ENCODE results near the gene ERP27.
A peak's percentile ranks its signal among the peaks of the same experiment; 100 is the strongest.

Gene ERP27

GRCh38 chr12:14959463-14959862 lies 21.1 kb upstream of the ERP27 start:
- DNase-seq: peak; percentile 56 to 75 (median 68)

- no peak for DNase-seq
Observed at GRCh38 chr12:14959126-14959440, 20.7 kb upstream of the ERP27 start.

GRCh38 chr12:14958361-14959125 lies 20.2 kb upstream of the ERP27 start:
- DNase-seq: peak; percentile 39 to 62 (median 51)

GRCh38 chr12:14957551-14958168 lies 19.3 kb upstream of the ERP27 start:
- DNase-seq: peak in 3 of 4 experiments; percentile 54 to 60 (median 57)

- no peak for DNase-seq
Observed at GRCh38 chr12:14956905-14957304, 18.6 kb upstream of the ERP27 start.

GRCh38 chr12:14956024-14956891 lies 17.9 kb upstream of the ERP27 start:
- peak; percentile 44 to 79 (median 64) for DNase-seq

GRCh38 chr12:14954269-14954668 lies 15.9 kb upstream of the ERP27 start:
- peak in 2 of 4 experiments; percentile 39 to 46 for DNase-seq

- DNase-seq: no peak
Observed at GRCh38 chr12:14953752-14954151, 15.4 kb upstream of the ERP27 start.

- DNase-seq: peak; percentile 54 to 90 (median 76)
Observed at GRCh38 chr12:14952299-14952921, 14.1 kb upstream of the ERP27 start.

GRCh38 chr12:14951851-14952250 lies 13.5 kb upstream of the ERP27 start:
- DNase-seq: no peak

- no peak for DNase-seq
Observed at GRCh38 chr12:14950982-14951746, 12.8 kb upstream of the ERP27 start.

GRCh38 chr12:14950421-14950820 lies 12.1 kb upstream of the ERP27 start:
- peak in 1 of 4 experiments; percentile 35 for DNase-seq

- DNase-seq: no peak
Observed at GRCh38 chr12:14949631-14950030, 11.3 kb upstream of the ERP27 start.

- peak; percentile 73 to 92 (median 85) for DNase-seq
Observed at GRCh38 chr12:14948672-14949071, 10.3 kb upstream of the ERP27 start.

- no peak for DNase-seq
Observed at GRCh38 chr12:14946861-14947260, 8.5 kb upstream of the ERP27 start.

GRCh38 chr12:14946162-14946561 lies 7.8 kb upstream of the ERP27 start:
- no peak for DNase-seq

- no peak for DNase-seq
Observed at GRCh38 chr12:14942196-14942931, 4.0 kb upstream of the ERP27 start.

- DNase-seq: no peak
Observed at GRCh38 chr12:14941369-14941768, 3.0 kb upstream of the ERP27 start.

- peak in 3 of 4 experiments; percentile 7 to 30 (median 29) for DNase-seq
Observed at GRCh38 chr12:14937689-14938088, 648 bp downstream of the ERP27 start.

- DNase-seq: no peak
Observed at GRCh38 chr12:14937014-14937413, 1.3 kb downstream of the ERP27 start.

- DNase-seq: peak in 3 of 4 experiments; percentile 19 to 55 (median 42)
Observed at GRCh38 chr12:14936224-14936861, 2.0 kb downstream of the ERP27 start.

All from suppressor macrophage (primary cell).